GDM1 (cell line): ENCODE data around the gene CDK19.
"Not testable (repeated sequence)": the region's sequence is repeated elsewhere in the genome, so short reads cannot be mapped to it uniquely, and the experiment has no call there.

Source experiments
- DNase-seq: peaks from one replicate; lab custom pipeline; 2025; lab: John Stamatoyannopoulos, UW

Gene CDK19

DNA sequence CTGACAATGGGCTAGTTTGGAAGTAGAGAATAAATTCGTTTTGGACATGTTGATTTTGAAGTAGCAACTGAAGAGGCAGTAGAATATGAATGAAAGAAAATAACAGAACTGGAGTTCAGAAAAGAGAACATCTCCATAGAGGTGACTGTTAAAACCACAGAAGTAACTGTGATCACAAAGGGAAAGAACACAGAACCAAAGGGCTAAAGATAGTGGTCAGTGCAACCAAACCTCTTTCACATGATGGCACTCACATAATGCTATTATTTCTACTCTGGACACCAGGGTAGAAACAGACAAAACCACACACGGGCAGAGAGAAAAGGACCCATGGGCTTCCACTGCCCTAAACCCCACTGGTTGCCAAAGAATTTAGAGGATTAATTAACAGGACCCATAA, 58.5 kb downstream of the CDK19 start:
- DNase-seq: no peak

- no peak for DNase-seq
Measured at GRCh38 chr6:110755411-110755834, 59.8 kb downstream of the CDK19 start.

- DNase-seq: not testable (repeated sequence)
Measured at GRCh38 chr6:110753936-110754668, 61.2 kb downstream of the CDK19 start.

DNA sequence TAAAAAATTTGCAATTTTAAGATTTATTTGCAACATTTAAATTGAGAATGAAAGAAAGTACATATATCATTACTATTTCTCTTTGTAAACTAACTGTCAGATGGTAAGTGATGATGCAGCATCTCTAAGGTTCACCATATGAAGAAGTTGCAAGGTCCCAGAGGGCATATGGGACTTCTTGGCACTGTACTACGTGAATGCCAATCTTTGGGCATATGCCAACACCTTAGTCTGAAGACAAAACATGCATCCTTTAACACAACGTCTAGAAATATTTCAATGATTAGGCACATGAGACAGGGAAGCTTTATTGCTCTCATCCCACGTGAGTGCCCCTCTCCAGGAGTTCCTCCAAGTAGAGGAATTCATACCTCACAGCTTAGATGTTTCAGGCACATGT, 66.8 kb downstream of the CDK19 start:
- no peak for DNase-seq

- DNase-seq: no peak
Measured at GRCh38 chr6:110746680-110747079, 68.6 kb downstream of the CDK19 start.

DNA sequence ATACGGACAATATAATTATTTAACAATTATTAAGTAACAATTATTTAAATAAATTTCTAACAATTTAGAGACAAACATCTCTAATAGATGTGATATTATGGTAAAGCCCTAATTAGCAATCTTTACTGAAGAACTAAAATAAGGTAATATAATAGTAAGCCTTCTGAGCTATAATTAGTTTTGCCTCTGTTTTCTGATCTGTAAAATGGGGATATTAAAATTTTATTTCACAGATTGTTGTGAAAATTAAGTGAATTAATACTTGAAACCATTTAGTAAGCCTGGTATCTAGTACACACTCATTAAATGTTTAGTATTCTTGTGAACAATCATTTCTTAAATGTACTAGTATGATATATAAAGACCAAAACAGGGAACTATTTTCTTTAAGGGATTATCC, 70.3 kb downstream of the CDK19 start:
- DNase-seq: no peak

- not testable (repeated sequence) for DNase-seq
Measured at GRCh38 chr6:110742552-110742951, 72.7 kb downstream of the CDK19 start.

DNA sequence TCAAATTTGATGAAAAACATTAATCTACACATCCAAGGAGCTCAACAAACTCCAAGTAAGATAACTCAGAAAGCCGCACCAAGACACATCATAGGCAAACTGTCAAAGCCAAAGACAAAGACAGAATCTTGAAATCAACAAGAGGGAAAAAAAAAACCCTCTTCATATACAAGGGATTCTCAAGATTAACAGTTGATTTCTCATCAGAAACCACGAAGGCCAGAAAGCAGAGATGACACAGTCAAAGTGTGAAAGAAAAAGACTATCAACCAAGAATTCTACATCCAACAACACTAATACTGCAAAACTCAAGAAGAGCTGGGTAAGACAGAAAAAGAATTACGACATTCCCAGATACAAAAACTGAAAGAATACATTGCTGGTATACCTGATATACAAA, 73.8 kb downstream of the CDK19 start:
- DNase-seq: no peak

DNA sequence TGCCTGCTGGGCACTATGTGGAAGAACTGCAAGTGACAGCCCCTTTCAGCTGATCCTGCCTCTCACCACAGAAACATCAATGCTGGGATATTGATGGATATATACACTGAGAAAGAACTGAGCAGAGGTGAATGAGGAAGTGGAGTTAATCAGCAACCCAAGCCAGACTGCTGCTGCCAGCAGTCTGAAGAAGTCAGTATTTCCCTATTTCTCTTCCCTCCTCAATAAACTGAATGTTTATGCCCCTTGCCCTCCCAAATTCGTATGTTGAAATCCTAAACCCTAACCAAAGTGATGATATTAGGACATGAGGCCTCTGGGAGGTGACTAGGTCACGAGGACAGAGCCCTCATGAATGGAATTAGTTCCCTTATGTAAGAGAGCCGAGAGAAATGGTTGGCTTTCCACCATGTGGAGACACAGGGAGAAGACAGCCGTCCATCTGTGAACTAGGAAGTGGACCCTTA, 76.3 kb downstream of the CDK19 start:
- DNase-seq: peak; percentile 45

- no peak for DNase-seq
Measured at GRCh38 chr6:110735666-110736065, 79.6 kb downstream of the CDK19 start.

DNA sequence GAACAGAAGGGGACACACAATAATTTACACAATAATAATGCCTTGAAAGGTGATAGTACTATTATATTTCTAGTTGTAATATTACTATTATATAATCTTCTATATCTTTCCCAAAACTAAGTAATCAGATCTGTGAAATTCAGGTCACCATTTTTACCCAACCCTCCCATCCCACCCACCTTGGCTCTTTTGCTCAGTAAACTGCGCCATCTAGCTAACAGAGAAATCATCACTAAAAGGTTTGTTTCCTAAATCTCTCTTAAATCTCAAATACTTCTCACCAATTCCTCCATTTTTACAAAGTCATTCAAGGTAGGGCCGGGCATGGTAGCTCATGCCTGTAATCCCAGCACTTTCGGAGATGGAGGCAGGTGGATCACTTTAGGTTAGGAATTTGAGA, 83.4 kb downstream of the CDK19 start:
- DNase-seq: no peak

DNA sequence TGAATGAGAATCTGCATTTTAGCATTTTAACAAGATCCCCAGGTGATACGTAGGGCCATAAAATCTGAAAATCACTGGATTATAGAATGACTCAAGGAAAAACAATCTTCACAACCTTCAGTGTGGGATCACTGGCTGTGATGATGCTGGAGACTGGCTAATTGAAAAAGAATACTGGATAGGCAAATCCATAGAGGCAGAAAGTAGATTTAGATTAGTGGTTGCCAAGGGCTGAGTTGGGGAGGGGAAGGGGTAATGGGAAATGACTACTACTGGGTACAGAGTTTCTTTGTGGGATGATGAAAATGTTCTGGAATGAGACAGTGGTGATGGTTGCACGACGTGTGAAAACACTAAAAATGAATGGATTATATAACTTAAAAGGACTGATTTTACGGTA, 84.1 kb downstream of the CDK19 start:
- DNase-seq: no peak

- DNase-seq: no peak
Measured at GRCh38 chr6:110728501-110728900, 86.8 kb downstream of the CDK19 start.

DNA sequence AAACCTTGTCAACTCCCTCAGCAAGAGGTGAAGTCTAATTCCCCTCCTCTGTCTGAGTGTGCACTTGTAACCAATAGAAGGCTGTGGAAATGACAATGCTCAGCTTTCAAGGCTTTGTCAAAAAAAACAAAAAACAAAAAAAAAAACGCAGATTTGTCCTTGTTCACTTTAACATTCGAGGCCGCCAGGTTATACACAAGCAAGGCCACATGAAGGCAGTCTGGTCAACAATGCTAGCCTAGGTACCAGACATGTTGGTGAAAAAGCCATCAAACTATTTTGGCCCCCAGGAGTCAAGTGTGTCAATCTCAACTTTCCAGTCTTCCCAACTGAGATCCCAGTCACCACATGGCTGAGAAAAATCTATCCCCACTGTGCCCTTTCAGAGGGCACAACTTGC, 92.3 kb downstream of the CDK19 start:
- no peak for DNase-seq

- DNase-seq: no peak
Measured at GRCh38 chr6:110720066-110720465, 95.2 kb downstream of the CDK19 start.

GRCh38 chr6:110719601-110720000, 95.7 kb downstream of the CDK19 start:
- DNase-seq: not testable (repeated sequence)

GRCh38 chr6:110714143-110714542, 101.1 kb downstream of the CDK19 start:
- DNase-seq: no peak

- DNase-seq: no peak
Measured at GRCh38 chr6:110712238-110712637, 103.0 kb downstream of the CDK19 start.

- no peak for DNase-seq
Measured at GRCh38 chr6:110710115-110710514, 105.2 kb downstream of the CDK19 start.

GRCh38 chr6:110708295-110708950, 106.8 kb downstream of the CDK19 start:
- no peak for DNase-seq

GRCh38 chr6:110705543-110705942, 109.7 kb downstream of the CDK19 start:
- no peak for DNase-seq

DNA sequence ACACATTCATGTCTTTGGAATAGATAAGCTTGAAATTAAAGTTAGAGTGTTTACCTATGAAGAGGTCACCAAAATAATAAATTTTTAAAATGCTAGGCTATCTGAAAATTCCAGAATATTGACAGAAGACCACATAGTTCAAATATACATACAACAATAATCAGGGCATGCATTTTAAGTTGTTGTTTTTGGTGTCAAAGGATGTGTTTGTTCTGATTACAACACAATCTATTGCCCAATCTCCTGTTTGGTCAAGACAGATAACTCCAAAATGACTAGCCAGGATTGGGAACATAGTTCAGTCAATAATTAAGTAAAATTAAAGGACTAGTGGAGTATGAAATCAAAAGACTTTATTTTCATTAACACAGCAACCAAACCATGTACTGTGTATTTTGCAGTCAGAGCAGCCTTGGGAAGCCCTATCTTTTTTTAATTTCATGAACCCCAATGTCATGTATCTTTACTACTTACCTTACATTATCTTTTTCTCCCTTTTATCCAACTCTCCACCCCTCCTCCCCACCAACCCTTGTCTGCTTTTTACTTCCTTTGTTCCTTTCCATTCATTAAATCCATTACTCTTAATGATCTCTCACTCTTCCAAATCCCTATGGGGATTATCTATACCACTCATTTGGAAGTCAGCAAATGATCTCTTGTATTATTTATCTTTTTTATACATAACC, 111.2 kb downstream of the CDK19 start:
- DNase-seq: no peak
